GM19193 (cell line): Measurements from ENCODE around the gene PGBD5.

Source experiments
- POLR2A ChIP-seq: IDR thresholded peaks from 4 replicates; pipeline ENCODE4 v1.6.1; 2011; ENCODE audit not compliant: insufficient read depth, insufficient read length; ENCODE audit errors: extremely low read depth

PGBD5 gene

GRCh38 chr1:230375147-230375546, 51.0 kb downstream of the PGBD5 start:
- TF ChIP-seq POLR2A = no peak

GRCh38 chr1:230371923-230372703, 54.0 kb downstream of the PGBD5 start:
- TF ChIP-seq POLR2A = no peak

- no peak for TF ChIP-seq POLR2A
These were observed 56.0 kb downstream of the PGBD5 start for GRCh38 chr1:230370109-230370508.

- no peak for TF ChIP-seq POLR2A
These were observed 57.3 kb downstream of the PGBD5 start for GRCh38 chr1:230368871-230369270.

GRCh38 chr1:230368363-230368762, 57.8 kb downstream of the PGBD5 start:
- no peak for TF ChIP-seq POLR2A

- TF ChIP-seq POLR2A = no peak
These were observed 59.6 kb downstream of the PGBD5 start for GRCh38 chr1:230366504-230366915.

- TF ChIP-seq POLR2A = no peak
These were observed 60.3 kb downstream of the PGBD5 start for GRCh38 chr1:230365723-230366307.

- no peak for TF ChIP-seq POLR2A
These were observed 63.2 kb downstream of the PGBD5 start for GRCh38 chr1:230362949-230363348.

- TF ChIP-seq POLR2A = no peak
These were observed 64.2 kb downstream of the PGBD5 start for GRCh38 chr1:230361941-230362340.

- no peak for TF ChIP-seq POLR2A
These were observed 66.0 kb downstream of the PGBD5 start for GRCh38 chr1:230359992-230360668.

GRCh38 chr1:230356869-230357794, 69.0 kb downstream of the PGBD5 start:
- no peak for TF ChIP-seq POLR2A

- no peak for TF ChIP-seq POLR2A
These were observed 69.9 kb downstream of the PGBD5 start for GRCh38 chr1:230356190-230356589.

GRCh38 chr1:230355594-230355993, 70.5 kb downstream of the PGBD5 start:
- no peak for TF ChIP-seq POLR2A

- TF ChIP-seq POLR2A = no peak
These were observed 71.0 kb downstream of the PGBD5 start for GRCh38 chr1:230355128-230355527.

- TF ChIP-seq POLR2A = no peak
These were observed 72.1 kb downstream of the PGBD5 start for GRCh38 chr1:230354005-230354404.
